ENCODE data around the gene RAB31. TPM values are rescaled to one million over a fixed set of nuclear protein-coding genes. Genes with fewer than 3 reads are reported as not detected.
"Not testable (repeated sequence)": the region's sequence is repeated elsewhere in the genome, so short reads cannot be mapped to it uniquely, and the experiment has no call there.

RAB31 gene
- total RNA-seq, 2 experiments from 2014 or later: 0.38 to 0.89 TPM

GRCh38 chr18:9899550-9899930 is 191.4 kb downstream of the RAB31 start:
- intact Hi-C loops (cut with micrococcal nuclease); H3K4me3 Mint-ChIP-seq; CTCF ChIA-PET: not testable (repeated sequence)

DNA sequence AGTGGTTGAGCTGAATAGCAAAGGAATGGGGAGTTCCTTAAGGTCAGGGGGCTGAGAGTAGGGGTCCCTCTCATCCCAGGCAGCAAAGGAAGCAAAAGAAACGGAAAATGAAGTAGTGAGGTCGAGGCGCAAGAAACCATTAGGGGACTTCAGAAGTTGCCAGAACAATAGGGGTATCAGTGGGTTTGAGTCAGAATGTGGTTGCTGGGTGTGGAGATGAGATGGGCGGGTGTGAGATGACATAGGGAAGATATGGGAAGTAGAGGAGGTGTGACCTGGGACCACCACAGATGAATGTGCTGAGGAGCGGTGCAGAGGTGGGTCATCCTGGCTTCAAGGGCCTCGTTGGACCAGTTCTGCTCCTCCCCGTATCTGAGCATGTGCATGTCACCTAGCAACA is 192.6 kb downstream of the RAB31 start:
- CTCF ChIA-PET: interaction anchor here (0.7 kb wide), 1 partner anchor 103 kb away, joined by 3 read pairs; no protein-coding TSS in a partner anchor
- intact Hi-C loops (cut with micrococcal nuclease): no loop called here
- no peaks in the 10 kb centered on the region for H3K9me3 Mint-ChIP-seq
- H3K36me3 Mint-ChIP-seq (ENCODE audit: low read depth): no peaks in the 10 kb centered on the region
- H3K27me3 Mint-ChIP-seq (ENCODE audit: low read depth): peaks cover 4% of the 10 kb centered on the region
- DNase-seq: no peak
- H3K27ac Mint-ChIP-seq: no peak overlapping the region
- H3K4me3 Mint-ChIP-seq: no peak overlapping the region
- no peaks in the 10 kb centered on the region for H3K4me1 Mint-ChIP-seq (ENCODE audit: low read depth)

More at GRCh38 chr18:9899550-9899930, 191.4 kb downstream of the RAB31 start:
- not testable (repeated sequence) for H3K4me1 Mint-ChIP-seq (ENCODE audit: low read depth); H3K27me3 Mint-ChIP-seq (ENCODE audit: low read depth); H3K9me3 Mint-ChIP-seq; H3K36me3 Mint-ChIP-seq (ENCODE audit: low read depth); DNase-seq; H3K27ac Mint-ChIP-seq

GRCh38 chr18:9901377-9901776 is 193.3 kb downstream of the RAB31 start:
- H3K9me3 Mint-ChIP-seq: no peaks in the 10 kb centered on the region
- no peaks in the 10 kb centered on the region for H3K36me3 Mint-ChIP-seq (ENCODE audit: low read depth)
- H3K27me3 Mint-ChIP-seq (ENCODE audit: low read depth): peaks cover 8% of the 10 kb centered on the region
- no peak for DNase-seq
- intact Hi-C loops (cut with micrococcal nuclease): no loop called here
- CTCF ChIA-PET: no interaction called here
- H3K27ac Mint-ChIP-seq: no peak overlapping the region
- no peaks in the 10 kb centered on the region for H3K4me1 Mint-ChIP-seq (ENCODE audit: low read depth)
- no peak overlapping the region for H3K4me3 Mint-ChIP-seq

DNA sequence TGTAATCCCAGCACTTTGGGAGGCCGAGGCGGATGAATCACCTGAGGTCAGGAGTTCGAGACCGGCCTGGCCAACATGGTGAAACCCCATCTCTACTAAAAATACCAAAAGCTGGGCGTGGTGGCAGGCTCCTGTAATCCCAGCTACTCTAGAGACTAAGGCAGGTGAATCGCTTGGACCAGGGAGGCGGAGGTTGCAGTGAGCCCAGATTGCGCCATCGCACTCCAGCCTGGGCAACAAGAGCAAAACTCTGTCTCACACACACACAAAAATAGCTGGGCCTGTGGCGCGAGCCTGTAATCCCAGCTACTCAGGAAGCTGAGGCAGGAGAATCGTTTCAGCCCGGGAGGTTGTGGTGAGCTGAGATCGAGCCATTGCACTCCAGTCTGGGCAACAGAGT is 194.2 kb downstream of the RAB31 start:
- H3K27me3 Mint-ChIP-seq (ENCODE audit: low read depth); CTCF ChIA-PET; H3K27ac Mint-ChIP-seq; DNase-seq; H3K9me3 Mint-ChIP-seq; H3K36me3 Mint-ChIP-seq (ENCODE audit: low read depth); intact Hi-C loops (cut with micrococcal nuclease); H3K4me1 Mint-ChIP-seq (ENCODE audit: low read depth); H3K4me3 Mint-ChIP-seq: not testable (repeated sequence)

DNA sequence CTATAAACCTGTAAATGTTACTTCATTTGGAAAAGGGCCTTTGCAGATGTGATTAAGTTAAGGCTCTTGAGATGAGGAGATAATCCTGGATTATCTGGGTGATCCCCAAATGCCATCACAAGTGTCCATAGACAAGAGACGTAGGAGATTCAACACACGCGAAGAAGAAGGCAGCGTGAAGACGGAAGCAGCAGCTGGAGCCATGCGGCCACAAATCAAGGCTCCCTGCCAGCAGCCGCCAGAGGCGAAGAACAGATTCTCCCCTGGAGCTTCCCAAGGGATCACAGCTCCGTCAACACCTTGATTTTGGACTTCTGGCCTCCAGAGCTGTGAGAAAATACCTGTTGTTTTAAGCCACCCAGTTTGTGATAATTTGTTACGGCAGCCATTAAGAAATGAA is 194.7 kb downstream of the RAB31 start:
- no peak for DNase-seq
- Mint-ChIP-seq H3K9me3 (no peaks in the 10 kb centered on the region), H3K27ac (no peak overlapping the region), H3K27me3 (ENCODE audit: low read depth) (peaks cover 8% of the 10 kb centered on the region), H3K36me3 (ENCODE audit: low read depth) (no peaks in the 10 kb centered on the region), H3K4me1 (ENCODE audit: low read depth) (no peaks in the 10 kb centered on the region), H3K4me3 (no peak overlapping the region)
- CTCF ChIA-PET: no interaction called here
- intact Hi-C loops (cut with micrococcal nuclease): no loop called here

DNA sequence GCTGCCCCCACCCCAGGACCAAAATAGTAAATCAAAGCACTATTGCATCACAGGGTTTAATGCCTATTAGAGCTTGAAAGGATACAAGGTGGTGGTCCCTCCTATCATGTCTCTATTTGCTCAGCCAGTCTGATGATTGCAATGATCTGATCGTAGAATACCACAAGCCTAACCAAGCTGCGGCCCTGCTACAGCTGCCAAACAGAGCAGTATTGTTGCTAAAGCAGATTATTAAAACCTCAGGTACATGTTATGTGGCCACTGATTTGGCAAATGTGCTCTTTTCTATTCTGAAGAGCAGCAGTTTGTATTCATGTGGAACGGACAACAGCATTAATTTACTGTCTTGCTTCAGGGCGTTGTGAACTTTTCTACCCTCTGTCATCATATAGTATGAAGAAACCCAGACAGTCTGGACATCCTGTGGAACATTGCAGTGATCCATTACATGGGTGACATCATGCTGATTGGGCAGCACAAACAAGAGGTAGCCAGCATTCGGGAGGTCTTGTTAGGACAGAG is 197.4 kb downstream of the RAB31 start:
- Mint-ChIP-seq H3K27me3 (ENCODE audit: low read depth) (peaks cover 8% of the 10 kb centered on the region), H3K4me1 (ENCODE audit: low read depth) (no peaks in the 10 kb centered on the region), H3K36me3 (ENCODE audit: low read depth) (no peaks in the 10 kb centered on the region), H3K4me3 (no peak overlapping the region), H3K27ac (no peak overlapping the region), H3K9me3 (no peaks in the 10 kb centered on the region)
- CTCF ChIA-PET: no interaction called here
- intact Hi-C loops (cut with micrococcal nuclease): no loop called here
- no peak for DNase-seq

DNA sequence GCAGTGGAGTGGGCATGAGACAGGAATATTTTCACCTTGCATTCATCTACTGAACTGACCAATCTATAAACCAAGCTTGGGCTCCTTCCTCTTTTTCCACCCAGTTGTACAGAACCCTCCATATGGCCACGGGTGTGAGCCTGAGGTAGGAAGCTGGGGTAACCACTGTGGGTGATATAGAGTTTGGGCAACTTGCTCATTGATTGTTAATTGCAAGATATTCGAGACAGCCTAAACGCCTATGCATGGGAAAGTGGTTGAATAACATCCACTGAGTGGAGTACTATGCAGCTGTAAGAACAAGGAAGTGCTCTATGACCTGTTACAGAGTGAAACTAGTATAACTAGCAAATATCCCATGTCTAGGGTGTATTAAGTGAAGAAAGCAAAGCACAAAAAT is 198.4 kb downstream of the RAB31 start:
- Mint-ChIP-seq H3K36me3 (ENCODE audit: low read depth) (no peaks in the 10 kb centered on the region), H3K4me1 (ENCODE audit: low read depth) (no peaks in the 10 kb centered on the region), H3K27ac (no peak overlapping the region), H3K27me3 (ENCODE audit: low read depth) (peaks cover 8% of the 10 kb centered on the region), H3K9me3 (no peaks in the 10 kb centered on the region), H3K4me3 (no peak overlapping the region)
- intact Hi-C loops (cut with micrococcal nuclease): no loop called here
- DNase-seq: no peak
- CTCF ChIA-PET: interaction anchor here (0.6 kb wide), 1 partner anchor 184 kb away, joined by 4 read pairs; no protein-coding TSS in a partner anchor

DNA sequence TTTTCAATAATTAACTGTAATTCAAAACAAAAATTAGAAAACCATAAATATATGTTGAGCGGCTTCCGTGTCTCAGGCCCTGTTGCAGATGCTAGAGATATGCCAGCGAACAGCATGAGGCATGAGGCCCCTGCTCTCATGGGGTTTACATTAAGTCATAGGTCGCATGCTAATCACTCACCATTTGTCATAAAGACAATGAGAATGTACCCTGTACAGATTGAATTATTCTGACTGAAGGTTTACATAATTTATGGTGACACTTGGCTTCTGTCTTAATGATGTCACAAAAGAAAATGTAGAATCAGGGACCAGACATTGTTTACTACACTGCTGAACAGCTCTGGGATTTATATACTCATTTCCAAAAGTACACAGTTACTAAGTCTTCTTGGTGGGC is 199.8 kb downstream of the RAB31 start:
- no peak for DNase-seq

DNA sequence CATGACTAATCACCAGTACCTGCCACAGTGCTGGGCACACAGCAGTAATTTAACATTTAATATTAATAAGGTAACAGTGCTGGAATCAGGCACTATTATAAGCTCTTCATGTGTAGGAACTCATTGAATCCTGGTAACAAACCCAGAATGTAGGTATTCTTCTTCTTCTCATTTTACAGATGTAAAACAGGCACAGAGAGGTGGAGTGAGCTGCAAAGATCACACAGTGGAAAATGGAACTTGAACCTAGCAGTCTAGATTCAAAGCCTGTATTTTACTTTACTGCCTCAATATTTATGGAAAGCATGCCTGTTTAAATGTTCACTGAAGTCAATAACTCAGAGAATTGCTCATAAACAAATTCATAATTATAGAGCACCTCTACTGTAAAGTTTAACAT is 202.0 kb downstream of the RAB31 start:
- H3K4me3 Mint-ChIP-seq: no peak overlapping the region
- intact Hi-C loops (cut with micrococcal nuclease): no loop called here
- no peaks in the 10 kb centered on the region for H3K9me3 Mint-ChIP-seq
- H3K27me3 Mint-ChIP-seq (ENCODE audit: low read depth): peaks cover 5% of the 10 kb centered on the region
- CTCF ChIA-PET: no interaction called here
- no peak for DNase-seq
- H3K36me3 Mint-ChIP-seq (ENCODE audit: low read depth): no peaks in the 10 kb centered on the region
- no peak overlapping the region for H3K27ac Mint-ChIP-seq
- peaks cover 8% of the 10 kb centered on the region for H3K4me1 Mint-ChIP-seq (ENCODE audit: low read depth)

More for the DNA sequence above, 199.8 kb downstream of the RAB31 start:
- no peaks in the 10 kb centered on the region for H3K36me3 Mint-ChIP-seq (ENCODE audit: low read depth)
- intact Hi-C loops (cut with micrococcal nuclease): no loop called here
- no peaks in the 10 kb centered on the region for H3K9me3 Mint-ChIP-seq
- CTCF ChIA-PET: no interaction called here
- no peak overlapping the region for H3K27ac Mint-ChIP-seq
- no peak overlapping the region for H3K4me3 Mint-ChIP-seq
- peaks cover 8% of the 10 kb centered on the region for H3K27me3 Mint-ChIP-seq (ENCODE audit: low read depth)
- peaks cover 3% of the 10 kb centered on the region for H3K4me1 Mint-ChIP-seq (ENCODE audit: low read depth)

DNA sequence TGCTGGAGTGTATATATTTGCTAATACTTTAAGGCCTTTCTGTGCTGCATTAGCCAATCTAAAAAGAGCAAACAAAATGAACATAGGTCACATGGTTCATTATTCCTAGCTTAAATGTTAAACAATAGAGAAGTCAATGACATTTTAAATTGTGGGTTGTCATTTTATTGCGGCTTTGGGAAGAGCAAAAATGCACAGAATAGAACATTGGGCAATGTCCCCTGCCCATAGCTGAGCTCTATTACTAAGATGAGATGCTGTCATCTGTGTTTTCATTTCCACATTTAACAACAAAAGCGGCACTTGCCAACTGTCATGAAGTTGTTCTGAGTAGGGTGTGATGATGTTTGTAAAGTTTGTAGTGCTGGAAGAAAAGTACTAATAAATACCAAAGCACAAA is 202.6 kb downstream of the RAB31 start:
- no peaks in the 10 kb centered on the region for H3K9me3 Mint-ChIP-seq
- DNase-seq: no peak
- no peaks in the 10 kb centered on the region for H3K36me3 Mint-ChIP-seq (ENCODE audit: low read depth)
- CTCF ChIA-PET: no interaction called here
- H3K27me3 Mint-ChIP-seq (ENCODE audit: low read depth): peaks cover 5% of the 10 kb centered on the region
- peaks cover 13% of the 10 kb centered on the region for H3K4me1 Mint-ChIP-seq (ENCODE audit: low read depth)
- intact Hi-C loops (cut with micrococcal nuclease): no loop called here
- H3K4me3 Mint-ChIP-seq: no peak overlapping the region
- no peak overlapping the region for H3K27ac Mint-ChIP-seq

DNA sequence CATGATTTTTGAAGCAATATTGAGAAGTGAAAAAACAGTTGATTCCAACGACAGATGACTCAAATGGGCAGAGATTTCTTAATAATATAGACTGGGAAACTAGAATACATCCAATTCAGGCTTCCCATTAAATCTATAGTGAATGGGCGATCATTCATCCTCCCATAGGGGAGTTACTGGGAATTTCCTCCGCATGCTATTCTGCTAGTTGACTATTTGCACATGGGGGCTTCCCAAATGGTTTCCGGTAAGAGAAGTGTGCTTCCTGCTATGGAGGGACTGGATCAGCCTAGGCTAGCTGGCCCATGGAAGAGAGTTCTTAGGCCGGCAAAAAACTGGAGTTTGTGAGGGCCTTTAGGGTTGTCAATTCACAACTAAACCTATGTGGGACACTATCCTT is 203.1 kb downstream of the RAB31 start:
- DNase-seq: no peak
- CTCF ChIA-PET: no interaction called here
- intact Hi-C loops (cut with micrococcal nuclease): no loop called here
- no peak overlapping the region for H3K4me3 Mint-ChIP-seq
- H3K27me3 Mint-ChIP-seq (ENCODE audit: low read depth): no peaks in the 10 kb centered on the region
- H3K36me3 Mint-ChIP-seq (ENCODE audit: low read depth): no peaks in the 10 kb centered on the region
- no peaks in the 10 kb centered on the region for H3K9me3 Mint-ChIP-seq
- peaks cover 19% of the 10 kb centered on the region for H3K4me1 Mint-ChIP-seq (ENCODE audit: low read depth)
- H3K27ac Mint-ChIP-seq: no peak overlapping the region
